Measurements from ENCODE around the gene PLEKHJ1.

The PLEKHJ1 gene

DNA sequence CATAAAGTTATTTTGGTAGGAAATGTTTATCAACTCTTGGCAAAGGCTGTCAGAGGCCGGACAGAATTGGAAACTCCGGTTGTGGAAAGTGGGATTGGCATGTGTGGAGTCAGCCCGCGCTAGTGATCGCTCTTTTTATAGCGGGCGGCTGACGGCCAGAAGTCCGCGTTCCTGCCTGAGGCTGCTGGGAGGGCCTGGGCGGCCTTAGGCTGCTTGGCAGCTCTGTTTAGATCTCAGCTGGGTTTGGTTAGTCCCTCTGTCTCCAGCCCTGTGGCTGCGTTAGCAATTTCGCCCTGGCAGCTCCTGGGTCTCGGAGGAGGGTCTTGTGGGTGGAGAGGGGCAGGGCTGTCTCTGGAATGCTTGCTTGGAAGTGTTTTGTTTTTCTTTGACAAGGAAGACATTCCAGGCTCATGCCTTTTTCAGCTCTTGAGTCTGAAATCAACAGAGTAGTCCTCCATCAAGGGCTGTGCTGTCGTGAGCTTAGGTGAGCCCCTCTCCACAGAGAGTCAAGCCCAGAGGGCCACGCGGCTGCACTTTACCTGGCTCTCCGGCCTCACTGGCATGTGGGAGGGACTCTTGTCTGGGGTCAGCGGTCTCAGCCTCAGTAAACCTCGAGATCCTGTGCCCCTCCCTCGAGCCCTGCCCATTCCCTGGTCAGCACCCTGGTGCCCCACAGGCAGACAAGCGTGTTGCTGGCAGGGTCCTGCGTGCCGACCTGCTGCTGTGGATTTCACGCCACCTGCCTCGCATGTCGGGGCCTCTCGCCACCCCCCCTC lies 49.9 kb downstream of the PLEKHJ1 start:
- Histone ChIP-seq H3K4me1 (ENCODE audit: control insufficient read depth, insufficient read depth, low read length) (no peaks in the 10 kb centered on the region; the same call in 1 of the 2 replicates), H3K27me3 (ENCODE audit: control insufficient read depth, insufficient read depth, low read length) (no peaks in the 10 kb centered on the region), H3K36me3 (ENCODE audit: control insufficient read depth, insufficient read depth, low read length) (peaks cover 31% of the 10 kb centered on the region), H3K9me3 (ENCODE audit: control insufficient read depth, insufficient read depth, low read length) (no peaks in the 10 kb centered on the region), H3K4me3 (ENCODE audit: low read length) (no peak overlapping the region), H3K27ac (ENCODE audit: low read length) (no peak overlapping the region)
- WGBS (ENCODE audit: insufficient coverage, insufficient read length): no CpG with 5 or more reads among the region's 28 CpGs
- DNase-seq (ENCODE audit: low read depth, low spot score): no peak

DNA sequence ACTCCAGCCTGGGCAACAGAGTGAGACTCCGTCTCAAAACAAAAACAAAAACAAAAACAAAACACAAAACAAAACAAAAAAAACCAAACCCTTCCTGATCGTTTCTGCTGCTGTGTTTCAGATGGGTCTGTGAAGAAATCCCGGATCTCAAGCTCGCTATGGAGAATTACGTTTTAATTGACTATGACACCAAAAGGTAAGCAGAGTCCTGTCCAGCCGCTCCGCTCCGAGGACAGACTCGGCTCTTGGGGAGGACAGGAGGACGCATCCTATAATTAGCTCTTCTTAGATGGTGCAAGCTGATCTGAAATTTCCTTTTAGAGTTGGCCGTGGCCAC lies 50.4 kb downstream of the PLEKHJ1 start:
- no peak for DNase-seq (ENCODE audit: low read depth, low spot score)
- Histone ChIP-seq H3K27ac (ENCODE audit: low read length) (no peak overlapping the region), H3K4me3 (ENCODE audit: low read length) (no peak overlapping the region), H3K36me3 (ENCODE audit: control insufficient read depth, insufficient read depth, low read length) (peaks cover 31% of the 10 kb centered on the region), H3K4me1 (ENCODE audit: control insufficient read depth, insufficient read depth, low read length) (no peaks in the 10 kb centered on the region; the same call in 1 of the 2 replicates), H3K27me3 (ENCODE audit: control insufficient read depth, insufficient read depth, low read length) (no peaks in the 10 kb centered on the region), H3K9me3 (ENCODE audit: control insufficient read depth, insufficient read depth, low read length) (no peaks in the 10 kb centered on the region)
- WGBS (ENCODE audit: insufficient coverage, insufficient read length): no CpG with 5 or more reads among the region's 11 CpGs

DNA sequence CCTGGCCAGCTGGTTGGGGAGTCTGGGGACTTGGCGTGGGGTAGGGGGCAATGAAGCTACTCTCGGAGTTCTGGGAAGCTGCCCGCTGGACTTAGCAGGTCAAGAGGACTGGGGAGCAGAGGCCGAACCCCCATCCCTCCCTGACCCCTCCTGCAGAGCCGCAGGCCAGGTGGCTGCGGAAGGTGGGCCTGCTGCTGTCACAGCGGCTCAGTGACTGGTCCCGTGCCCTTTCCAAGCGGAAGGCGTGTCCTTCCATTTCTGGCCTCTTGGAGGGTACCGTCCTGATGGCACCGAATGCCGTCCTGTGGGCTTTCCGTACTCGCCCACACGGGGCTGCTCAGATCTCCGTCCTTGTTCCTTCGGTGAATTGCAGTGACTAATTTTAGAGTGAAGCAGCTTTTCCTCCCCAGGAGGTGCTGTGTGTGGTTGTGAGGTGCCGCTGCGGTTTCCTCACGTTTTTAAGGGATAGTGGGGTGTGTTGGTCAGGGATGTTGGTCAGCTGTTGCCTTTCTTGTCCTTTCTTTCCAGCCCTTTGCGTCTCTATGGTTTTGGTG lies 51.6 kb downstream of the PLEKHJ1 start:
- no peak overlapping the region for H3K27ac ChIP-seq (ENCODE audit: low read length)
- WGBS (ENCODE audit: insufficient coverage, insufficient read length): no CpG with 5 or more reads among the region's 22 CpGs
- H3K27me3 ChIP-seq (ENCODE audit: control insufficient read depth, insufficient read depth, low read length): no peaks in the 10 kb centered on the region
- no peak for DNase-seq (ENCODE audit: low read depth, low spot score)
- no peaks in the 10 kb centered on the region for H3K9me3 ChIP-seq (ENCODE audit: control insufficient read depth, insufficient read depth, low read length)
- H3K4me3 ChIP-seq (ENCODE audit: low read length): no peak overlapping the region
- H3K4me1 ChIP-seq (ENCODE audit: control insufficient read depth, insufficient read depth, low read length): no peaks in the 10 kb centered on the region; the same call in 1 of the 2 replicates
- peaks cover 24% of the 10 kb centered on the region for H3K36me3 ChIP-seq (ENCODE audit: control insufficient read depth, insufficient read depth, low read length)

Measured in iPS DF 6.9 (cell line).